Body of pancreas (tissue), 4 donors: ENCODE data around the gene GTF2B. TPM values are rescaled to one million over a fixed set of nuclear protein-coding genes. Genes with fewer than 3 reads are reported as not detected.

Experiments
- ATAC-seq: fragments of 150-250 bp; one replicate; pipeline ENCODE4 v1.9.1; 2016
- DNase-seq, 4 donors: peaks; one replicate each; pipeline ENCODE4 v3.0.0-alpha.2; 2019
- H3K27ac ChIP-seq, 4 donors: fragments of 200-600 bp; sonication (generic); 1 replicate in 3 of 4; 2 replicates in 1 of 4; pipeline versions ENCODE4 v1.5.1 to v1.6.1; 2016 to 2019; ENCODE audit warnings: mild to moderate bottlenecking in 1 of 4, mixed read lengths in 1 of 4, moderate library complexity in 1 of 4
- H3K27me3 ChIP-seq, 2 donors: fragments of 200-600 bp; sonication (generic); one replicate each; pipeline ENCODE4 v1.6.0; 2016; ENCODE audit warnings: mild to moderate bottlenecking in 1 of 2
- H3K36me3 ChIP-seq, 2 donors: fragments of 200-600 bp; sonication (generic); replicated peaks in 1 of 2; 2 replicates each; pipeline ENCODE4 v1.5.1; 2016; ENCODE audit warnings: low read depth in 2 of 2; ENCODE audit not compliant: insufficient read depth in 1 of 2
- H3K4me1 ChIP-seq: fragments of 200-600 bp; sonication (generic); one replicate; pipeline ENCODE4 v1.6.0; 2016
- H3K4me3 ChIP-seq, 2 donors: fragments of 200-600 bp; sonication (generic); 1 replicate in 1 of 2; 2 replicates in 1 of 2; pipeline ENCODE4 v1.5.1; 2016 to 2019
- H3K9me3 ChIP-seq, 3 donors: fragments of 200-600 bp; sonication (generic); 1 replicate in 2 of 3; 2 replicates in 1 of 3; pipeline ENCODE4 v1.5.1; 2016
- POLR2A ChIP-seq, 3 donors: fragments of 450-650 bp; IDR thresholded peaks; one replicate each; pipeline ENCODE4 v1.6.1; 2016; ENCODE audit warnings: antibody characterized with exemption in 3 of 3, mild to moderate bottlenecking in 2 of 3
- WGBS, 2 donors: methylation state at CpG; one replicate each; pipeline ENCODE4 v1.1.5; 2017; 5-methylcytosine and 5-hydroxymethylcytosine counted together
- intact Hi-C: fragments of 100-400 bp; cut with DNase I; formaldehyde crosslinking; loops from one replicate; pipeline ENCODE4 v1.15.1; 2023
- total RNA-seq, 2 donors: library from RNA; depleted of rRNA; stranded (reverse); fragments of >200 nt; gene quantifications; one replicate each; pipeline ENCODE4 v1.1.0, GENCODE V29; 2016
- TF ChIP-seq, protein P1 (sequence below), 7 experiments: fragments of 450-650 bp in 4 of 7; fragments of 200-600 bp in 3 of 7; sonication (generic) in 3 of 7; IDR thresholded peaks; one replicate each; pipeline ENCODE4 v1.5.1; 2016 to 2019; ENCODE audit warnings: antibody characterized with exemption in 7 of 7

The GTF2B gene
- total RNA-seq, 2 donors from 2014 or later = 5.9 to 16.9 TPM

GRCh38 chr1:88911161-88911560, 19.8 kb upstream of the GTF2B start:
- H3K9me3 ChIP-seq = no peaks in the 10 kb centered on the region
- WGBS, 2 donors = 72 to 82% methylated on average over 9 of the region's 9 CpGs
- no peaks in the 10 kb centered on the region for H3K27me3 ChIP-seq
- no peak for DNase-seq
- no peak for ATAC-seq
- TF ChIP-seq POLR2A (IDR thresholded peaks at IDR 0.05) = no peak
- TF ChIP-seq, protein P1, sequence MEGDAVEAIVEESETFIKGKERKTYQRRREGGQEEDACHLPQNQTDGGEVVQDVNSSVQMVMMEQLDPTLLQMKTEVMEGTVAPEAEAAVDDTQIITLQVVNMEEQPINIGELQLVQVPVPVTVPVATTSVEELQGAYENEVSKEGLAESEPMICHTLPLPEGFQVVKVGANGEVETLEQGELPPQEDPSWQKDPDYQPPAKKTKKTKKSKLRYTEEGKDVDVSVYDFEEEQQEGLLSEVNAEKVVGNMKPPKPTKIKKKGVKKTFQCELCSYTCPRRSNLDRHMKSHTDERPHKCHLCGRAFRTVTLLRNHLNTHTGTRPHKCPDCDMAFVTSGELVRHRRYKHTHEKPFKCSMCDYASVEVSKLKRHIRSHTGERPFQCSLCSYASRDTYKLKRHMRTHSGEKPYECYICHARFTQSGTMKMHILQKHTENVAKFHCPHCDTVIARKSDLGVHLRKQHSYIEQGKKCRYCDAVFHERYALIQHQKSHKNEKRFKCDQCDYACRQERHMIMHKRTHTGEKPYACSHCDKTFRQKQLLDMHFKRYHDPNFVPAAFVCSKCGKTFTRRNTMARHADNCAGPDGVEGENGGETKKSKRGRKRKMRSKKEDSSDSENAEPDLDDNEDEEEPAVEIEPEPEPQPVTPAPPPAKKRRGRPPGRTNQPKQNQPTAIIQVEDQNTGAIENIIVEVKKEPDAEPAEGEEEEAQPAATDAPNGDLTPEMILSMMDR (IDR thresholded peaks at IDR 0.05) = no peak
- intact Hi-C loops = no loop called here
- H3K4me1 ChIP-seq = no peaks in the 10 kb centered on the region
- H3K36me3 ChIP-seq = no peaks in the 10 kb centered on the region
- no peak overlapping the region for H3K27ac ChIP-seq
- H3K4me3 ChIP-seq = no peak overlapping the region

DNA sequence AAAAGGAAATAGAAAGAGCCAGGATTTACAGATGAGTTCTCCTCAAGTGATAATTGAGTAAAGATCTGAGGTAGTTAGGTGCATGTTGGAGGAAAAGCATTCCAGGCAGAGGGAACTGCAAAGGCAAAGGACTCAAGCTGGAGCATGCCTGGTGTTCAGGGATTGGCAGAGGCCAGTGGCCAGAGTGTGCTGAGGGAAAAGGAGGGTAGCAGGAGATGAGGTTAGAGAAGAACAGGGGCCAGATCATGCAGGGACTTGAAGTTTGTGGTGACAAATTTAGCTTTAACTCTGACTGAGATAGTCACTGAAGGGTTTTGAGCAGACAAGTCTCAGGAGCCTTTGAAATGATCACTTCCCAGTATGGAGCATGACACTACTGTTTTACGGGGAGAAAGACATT, 19.0 kb upstream of the GTF2B start:
- Histone ChIP-seq H3K4me3 (no peak overlapping the region), H3K27ac (no peak overlapping the region), H3K4me1 (no peaks in the 10 kb centered on the region), H3K36me3 (no peaks in the 10 kb centered on the region), H3K9me3 (no peaks in the 10 kb centered on the region), H3K27me3 (no peaks in the 10 kb centered on the region)
- 83 to 94% methylated on average over 1 of the region's 1 CpG for WGBS, 2 donors
- ATAC-seq (no peak), DNase-seq (no peak)
- intact Hi-C loops = no loop called here
- TF ChIP-seq POLR2A (IDR thresholded peaks at IDR 0.05) = no peak
- TF ChIP-seq, protein P1 (IDR thresholded peaks at IDR 0.05) = no peak

GRCh38 chr1:88900883-88901282, 9.5 kb upstream of the GTF2B start:
- intact Hi-C loops = no loop called here
- H3K9me3 ChIP-seq = no peaks in the 10 kb centered on the region
- ATAC-seq (no peak), DNase-seq (no peak)
- WGBS, 2 donors = 87 to 90% methylated on average over 4 of the region's 4 CpGs
- TF ChIP-seq POLR2A (IDR thresholded peaks at IDR 0.05) = no peak
- TF ChIP-seq, protein P1 (IDR thresholded peaks at IDR 0.05) = no peak
- no peak overlapping the region for H3K4me3 ChIP-seq
- H3K27me3 ChIP-seq = no peaks in the 10 kb centered on the region
- no peak overlapping the region for H3K27ac ChIP-seq
- no peaks in the 10 kb centered on the region for H3K4me1 ChIP-seq
- H3K36me3 ChIP-seq = no peaks in the 10 kb centered on the region

DNA sequence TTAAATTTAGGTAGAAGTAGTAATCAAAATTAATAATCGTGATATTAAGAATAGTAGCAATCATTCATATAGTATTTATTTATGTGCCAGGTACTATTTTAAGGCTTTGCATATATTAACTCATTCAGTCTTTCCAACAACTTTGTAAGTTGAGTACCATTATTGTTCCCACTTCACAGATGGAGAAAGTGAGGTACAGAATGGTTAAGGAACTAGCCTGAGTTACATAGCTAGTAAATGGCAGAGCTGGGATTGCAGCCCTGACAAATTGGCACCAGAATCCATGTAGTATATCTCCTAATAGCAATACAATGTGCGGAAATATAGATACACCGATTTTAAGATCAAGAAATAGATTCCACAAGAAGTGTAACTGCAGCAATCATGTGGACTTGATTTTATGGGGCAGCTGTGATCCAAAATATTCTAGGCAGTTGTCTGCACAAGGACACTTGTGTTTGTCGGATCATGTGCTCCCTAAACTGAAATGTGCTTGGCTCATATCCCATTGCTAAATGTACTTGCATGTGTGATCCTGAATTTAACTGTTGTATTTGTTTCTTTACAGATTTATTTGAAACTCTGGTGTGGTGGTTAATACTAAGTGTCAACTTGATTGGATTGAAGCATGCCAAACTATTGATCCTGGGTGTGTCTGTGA, 5.8 kb upstream of the GTF2B start:
- intact Hi-C loops = no loop called here
- no peaks in the 10 kb centered on the region for H3K27me3 ChIP-seq
- no peak overlapping the region for H3K4me3 ChIP-seq
- H3K36me3 ChIP-seq = no peaks in the 10 kb centered on the region
- 68 to 78% methylated on average over 4 of the region's 4 CpGs for WGBS, 2 donors
- TF ChIP-seq, protein P1 (IDR thresholded peaks at IDR 0.05) = no peak
- no peak for TF ChIP-seq POLR2A (IDR thresholded peaks at IDR 0.05)
- no peak overlapping the region for H3K27ac ChIP-seq
- ATAC-seq = no peak
- H3K9me3 ChIP-seq = no peaks in the 10 kb centered on the region
- H3K4me1 ChIP-seq = peaks cover 4% of the 10 kb centered on the region
- DNase-seq = no peak

DNA sequence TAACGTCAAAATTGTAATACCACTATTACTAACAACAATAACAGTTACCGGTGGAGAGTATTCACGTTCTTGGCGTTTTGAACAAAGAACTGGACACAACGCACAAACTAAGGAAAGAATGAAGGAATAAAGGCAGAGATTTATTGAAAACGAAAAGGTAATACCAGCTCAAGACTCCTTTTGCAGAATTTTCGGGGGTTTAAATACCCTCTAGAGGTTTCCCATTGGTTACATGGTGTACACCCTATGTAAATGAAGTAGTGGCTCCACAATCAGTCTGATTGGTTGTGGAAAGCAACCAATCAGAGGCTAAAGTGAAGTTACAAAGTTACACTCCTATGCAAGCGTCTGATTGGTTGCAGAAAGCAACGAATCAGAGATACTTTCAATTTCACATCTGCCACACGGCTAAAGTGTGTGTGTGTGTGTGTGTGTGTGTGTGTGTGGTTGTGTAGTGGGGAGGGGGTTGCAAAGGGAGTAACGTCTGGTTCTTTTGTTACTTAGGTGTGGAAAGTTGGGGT, 1.1 kb upstream of the GTF2B start:
- no peaks in the 10 kb centered on the region for H3K9me3 ChIP-seq
- DNase-seq (peak; percentile 18 to 76 (median 42)), ATAC-seq (peak; percentile 68)
- 47 to 53% methylated on average over 11 of the region's 11 CpGs for WGBS, 2 donors
- H3K36me3 ChIP-seq = no peaks in the 10 kb centered on the region
- H3K4me1 ChIP-seq = peaks cover 31% of the 10 kb centered on the region
- TF ChIP-seq POLR2A (IDR thresholded peaks at IDR 0.05) = peak in 2 of 3 donors; percentile 64 to 71
- TF ChIP-seq, protein P1 (IDR thresholded peaks at IDR 0.05) = no peak
- no peak overlapping the region for H3K4me3 ChIP-seq
- no peaks in the 10 kb centered on the region for H3K27me3 ChIP-seq
- H3K27ac ChIP-seq = peak overlapping the region in 3 of 4 donors; percentile 89 to 99 (median 96)
- intact Hi-C loops = no loop called here
